ENCODE data around the gene NBPF15.
"Not testable (repeated sequence)": the region's sequence is repeated elsewhere in the genome, so short reads cannot be mapped to it uniquely, and the experiment has no call there.

DNA sequence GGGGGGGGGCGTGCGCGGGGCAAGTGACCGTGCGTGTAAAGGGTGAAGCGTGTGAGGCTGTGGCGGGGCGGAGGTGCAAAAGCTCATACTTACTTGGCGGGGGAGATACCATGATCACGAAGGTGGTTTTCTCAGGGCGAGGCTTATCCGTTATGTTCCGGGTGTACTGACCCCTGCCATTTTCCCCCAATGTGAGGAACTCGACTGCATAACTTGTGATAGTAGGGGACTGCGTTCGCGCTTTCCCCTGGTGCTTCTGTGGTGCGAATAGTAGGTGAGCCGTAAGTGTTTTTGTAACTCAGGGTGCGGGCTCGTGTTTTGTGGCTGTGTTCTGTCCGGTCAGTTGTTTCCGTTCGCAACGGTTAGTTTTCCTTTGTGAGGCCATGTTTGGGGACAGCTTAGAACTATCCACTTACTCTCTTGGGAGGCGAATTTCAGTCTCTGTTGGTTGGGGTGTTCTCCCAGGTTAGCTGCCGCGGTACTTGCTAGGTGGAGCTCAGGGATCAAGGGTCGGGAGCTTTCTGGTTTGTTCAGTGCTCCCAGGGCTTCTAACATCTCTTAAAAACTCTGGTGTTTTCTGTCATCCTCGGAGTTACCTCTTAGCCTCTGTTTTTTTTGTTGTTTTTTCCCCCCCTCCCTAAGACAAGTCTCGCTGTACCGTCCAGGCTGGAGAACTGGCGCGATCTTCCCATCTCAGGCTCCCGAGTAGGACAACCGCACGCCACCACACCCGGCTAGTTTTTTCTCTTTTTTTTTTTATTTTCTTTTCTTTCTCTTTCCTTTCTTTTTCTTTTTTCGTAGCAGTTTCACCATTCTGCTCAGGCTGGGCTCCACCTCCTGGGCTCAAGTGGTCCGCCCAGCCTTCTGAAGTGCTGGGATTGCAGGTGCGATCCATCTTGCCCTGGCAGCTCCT is 48.7 kb downstream of the NBPF15 start:
- not testable (repeated sequence) for TF ChIP-seq CTCF (IDR thresholded peaks at IDR 0.05)
- peak; percentile 48 to 87 for TF ChIP-seq POLR2A (IDR thresholded peaks at IDR 0.05)
